Smooth muscle cell of the pulmonary artery (primary cell): ENCODE data around the gene DISP1. TPM values are rescaled to one million over a fixed set of nuclear protein-coding genes. Genes with fewer than 3 reads are reported as not detected.

ENCODE experiments used
- total RNA-seq: library from RNA; depleted of rRNA; stranded (reverse); fragments of >200 nt; gene quantifications from 2 replicates; pipeline ENCODE4 v1.2.3, GENCODE V29; 2014

The DISP1 gene, protein sequence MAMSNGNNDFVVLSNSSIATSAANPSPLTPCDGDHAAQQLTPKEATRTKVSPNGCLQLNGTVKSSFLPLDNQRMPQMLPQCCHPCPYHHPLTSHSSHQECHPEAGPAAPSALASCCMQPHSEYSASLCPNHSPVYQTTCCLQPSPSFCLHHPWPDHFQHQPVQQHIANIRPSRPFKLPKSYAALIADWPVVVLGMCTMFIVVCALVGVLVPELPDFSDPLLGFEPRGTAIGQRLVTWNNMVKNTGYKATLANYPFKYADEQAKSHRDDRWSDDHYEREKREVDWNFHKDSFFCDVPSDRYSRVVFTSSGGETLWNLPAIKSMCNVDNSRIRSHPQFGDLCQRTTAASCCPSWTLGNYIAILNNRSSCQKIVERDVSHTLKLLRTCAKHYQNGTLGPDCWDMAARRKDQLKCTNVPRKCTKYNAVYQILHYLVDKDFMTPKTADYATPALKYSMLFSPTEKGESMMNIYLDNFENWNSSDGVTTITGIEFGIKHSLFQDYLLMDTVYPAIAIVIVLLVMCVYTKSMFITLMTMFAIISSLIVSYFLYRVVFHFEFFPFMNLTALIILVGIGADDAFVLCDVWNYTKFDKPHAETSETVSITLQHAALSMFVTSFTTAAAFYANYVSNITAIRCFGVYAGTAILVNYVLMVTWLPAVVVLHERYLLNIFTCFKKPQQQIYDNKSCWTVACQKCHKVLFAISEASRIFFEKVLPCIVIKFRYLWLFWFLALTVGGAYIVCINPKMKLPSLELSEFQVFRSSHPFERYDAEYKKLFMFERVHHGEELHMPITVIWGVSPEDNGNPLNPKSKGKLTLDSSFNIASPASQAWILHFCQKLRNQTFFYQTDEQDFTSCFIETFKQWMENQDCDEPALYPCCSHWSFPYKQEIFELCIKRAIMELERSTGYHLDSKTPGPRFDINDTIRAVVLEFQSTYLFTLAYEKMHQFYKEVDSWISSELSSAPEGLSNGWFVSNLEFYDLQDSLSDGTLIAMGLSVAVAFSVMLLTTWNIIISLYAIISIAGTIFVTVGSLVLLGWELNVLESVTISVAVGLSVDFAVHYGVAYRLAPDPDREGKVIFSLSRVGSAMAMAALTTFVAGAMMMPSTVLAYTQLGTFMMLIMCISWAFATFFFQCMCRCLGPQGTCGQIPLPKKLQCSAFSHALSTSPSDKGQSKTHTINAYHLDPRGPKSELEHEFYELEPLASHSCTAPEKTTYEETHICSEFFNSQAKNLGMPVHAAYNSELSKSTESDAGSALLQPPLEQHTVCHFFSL (N-terminal part only)
- total RNA-seq = 6.6 and 6.9 TPM in 2 replicates

GRCh38 chr1:222814536-222815439, at the start of gene DISP1:
DISP1 (plus strand) TSS chr1:222815039; CDS start chr1:222942824, 127,785 bp downstream.

Other genes with a start within 250 kb of the DISP1 start
- 10.8 and 11.3 TPM in 2 replicates for gene TAF1A, start 225.1 kb upstream of the DISP1 start, total RNA-seq
- 53.1 and 60.7 TPM in 2 replicates for gene MIA3, start 196.9 kb upstream of the DISP1 start, total RNA-seq
- 80.9 and 99.1 TPM in 2 replicates for gene AIDA, start 102.5 kb upstream of the DISP1 start, total RNA-seq
- gene BROX, start 102.5 kb upstream of the DISP1 start, total RNA-seq = 38.0 and 43.8 TPM in 2 replicates
- not detected in 2 replicates for gene FAM177B, start 77.8 kb upstream of the DISP1 start, total RNA-seq